Eye (tissue), 1 donor: ENCODE data around the gene SMIM24.
"Not testable (repeated sequence)": the region's sequence is repeated elsewhere in the genome, so short reads cannot be mapped to it uniquely, and the experiment has no call there.

Experiments used
- DNase-seq: peaks from one replicate; pipeline ENCODE4 v3.0.0-alpha.2; 2015

Gene SMIM24

GRCh38 chr19:3454656-3455392 is 25.5 kb downstream of the SMIM24 start:
- no peak for DNase-seq

DNA sequence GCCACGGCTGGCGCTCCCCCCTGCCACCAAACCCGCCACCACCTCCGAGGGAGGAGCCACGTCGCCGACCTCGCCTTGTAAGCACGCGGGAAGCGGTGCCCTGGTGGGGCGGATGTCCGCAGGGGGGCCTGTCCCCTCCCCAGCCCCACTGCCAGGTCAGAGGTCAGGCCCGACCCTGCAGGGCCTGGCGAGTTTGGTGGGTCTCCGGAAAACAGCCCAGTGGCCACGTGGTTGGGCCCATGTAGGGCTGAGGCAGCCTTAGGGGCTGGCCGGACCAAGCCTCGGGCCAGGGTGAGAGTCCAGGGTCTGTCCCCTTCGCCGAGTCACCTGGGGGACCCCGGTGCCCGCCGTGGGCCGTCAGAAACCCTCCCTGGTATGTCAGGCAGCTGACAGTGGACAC is 26.5 kb downstream of the SMIM24 start:
- no peak for DNase-seq

- not testable (repeated sequence) for DNase-seq
Observed at GRCh38 chr19:3452942-3453214, 27.4 kb downstream of the SMIM24 start.

DNA sequence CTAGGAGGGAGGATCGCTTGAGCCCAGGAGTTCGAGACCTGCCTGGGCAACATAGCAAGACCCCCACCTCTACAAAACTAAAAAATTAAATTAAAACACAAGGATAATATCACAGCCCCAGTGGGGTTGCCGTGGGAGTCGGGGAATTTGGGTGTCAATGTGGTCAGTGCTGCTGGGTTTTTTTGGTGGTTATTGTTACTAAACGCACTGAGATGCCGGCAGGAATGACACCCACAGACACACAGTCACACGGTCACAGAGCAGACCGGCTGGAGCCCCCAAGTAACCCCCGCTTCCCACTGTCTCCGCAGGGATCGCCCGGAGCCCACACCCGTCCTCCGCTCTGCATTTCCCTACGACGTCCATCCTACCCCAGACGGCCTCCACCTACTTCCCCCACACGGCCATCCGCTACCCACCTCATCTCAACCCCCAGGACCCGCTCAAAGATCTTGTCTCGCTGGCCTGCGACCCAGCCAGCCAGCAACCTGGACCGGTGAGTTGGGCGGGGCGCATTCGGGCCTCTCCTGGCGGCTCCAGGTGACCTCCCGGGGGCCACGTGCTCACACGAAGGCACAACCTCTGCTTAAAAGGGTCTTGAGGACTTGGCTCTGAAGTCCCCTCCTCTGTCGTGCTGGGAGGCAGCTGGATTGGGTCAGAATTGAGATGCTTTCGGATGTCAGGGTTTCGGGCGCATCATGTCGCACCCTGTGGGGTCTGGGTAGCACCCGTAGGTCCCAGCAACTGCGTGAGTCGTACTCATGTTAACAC is 28.0 kb downstream of the SMIM24 start:
- DNase-seq: no peak

GRCh38 chr19:3451451-3451866 is 28.9 kb downstream of the SMIM24 start:
- no peak for DNase-seq

DNA sequence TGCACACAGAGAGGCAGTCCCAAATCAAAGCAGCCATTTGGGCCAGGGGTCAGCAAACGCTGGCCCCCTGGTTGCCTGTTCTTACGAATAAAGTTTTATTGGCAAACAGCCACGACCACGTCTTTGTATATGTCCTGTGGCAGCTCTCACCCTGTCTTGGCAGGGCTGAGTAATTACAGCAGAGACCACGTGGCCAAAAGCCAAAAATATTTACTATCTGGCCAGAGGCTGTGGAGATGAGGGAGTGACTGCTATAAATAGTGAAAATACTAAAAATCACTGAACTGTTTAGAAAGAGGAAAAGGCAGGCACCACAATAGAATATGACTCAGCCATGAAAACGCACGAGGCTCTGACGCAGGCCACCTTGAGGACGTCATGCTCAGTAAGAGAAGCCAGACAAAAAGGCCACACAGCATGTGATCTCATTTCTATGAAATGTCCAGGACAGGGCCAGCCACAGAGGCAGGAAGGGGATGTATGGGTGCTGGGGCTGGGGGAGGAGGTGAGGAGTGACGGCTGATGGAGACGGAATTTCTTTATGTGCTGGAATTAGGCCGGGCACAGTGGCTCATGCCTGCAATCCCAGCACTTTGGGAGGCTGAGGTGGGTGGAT is 29.4 kb downstream of the SMIM24 start:
- DNase-seq: peak; percentile 34

DNA sequence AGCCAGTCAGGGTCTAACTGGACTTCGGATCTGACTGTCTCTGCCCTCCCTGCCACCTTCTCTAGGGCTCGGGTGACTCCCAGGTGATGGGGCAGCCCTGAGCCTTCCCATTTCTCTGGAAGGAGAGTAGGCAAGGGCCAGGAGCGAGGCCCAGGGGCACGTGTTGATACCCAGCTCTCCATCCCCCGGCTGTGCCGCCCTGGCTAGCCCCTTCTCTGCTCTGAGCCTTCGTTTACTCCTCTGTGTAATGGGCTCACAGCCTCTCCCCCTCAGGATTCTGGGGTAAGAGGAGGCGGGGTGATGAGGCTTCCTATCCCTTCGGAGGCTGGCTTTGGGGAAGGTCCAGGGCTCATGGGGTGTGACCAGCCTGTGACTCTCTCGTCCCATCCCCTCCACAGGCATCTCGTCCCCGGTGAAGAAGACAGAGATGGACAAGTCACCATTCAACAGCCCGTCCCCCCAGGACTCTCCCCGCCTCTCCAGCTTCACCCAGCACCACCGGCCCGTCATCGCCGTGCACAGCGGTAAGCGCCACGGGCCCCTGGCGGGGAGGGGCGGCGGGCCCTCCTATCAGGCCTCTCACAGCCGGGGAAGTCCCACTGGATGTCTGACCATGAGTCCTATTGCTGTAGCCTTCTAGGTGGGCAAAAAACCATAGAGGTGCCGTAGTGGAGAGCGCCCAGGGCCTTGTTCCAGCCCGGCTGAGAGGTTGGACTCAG is 31.6 kb downstream of the SMIM24 start:
- no peak for DNase-seq

DNA sequence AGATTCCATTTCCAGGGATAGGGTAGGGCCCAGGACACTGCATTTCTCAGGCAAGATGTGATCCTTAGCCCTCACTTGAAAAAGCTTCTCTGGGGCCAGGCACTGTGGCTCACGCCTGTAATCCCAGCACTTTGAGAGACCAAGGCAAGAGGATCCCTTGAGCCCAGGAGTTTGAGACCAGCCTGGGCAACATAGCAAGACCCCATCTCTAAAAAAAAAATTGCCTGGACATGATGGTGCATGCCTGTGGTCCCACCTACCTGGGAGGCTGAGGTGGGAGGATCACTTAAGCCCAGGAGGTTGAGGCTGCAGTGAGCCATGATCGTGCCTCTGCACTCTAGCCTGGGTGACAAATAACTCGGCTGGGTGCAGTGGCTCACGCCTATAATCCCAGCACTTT is 33.7 kb downstream of the SMIM24 start:
- DNase-seq: not testable (repeated sequence)

DNA sequence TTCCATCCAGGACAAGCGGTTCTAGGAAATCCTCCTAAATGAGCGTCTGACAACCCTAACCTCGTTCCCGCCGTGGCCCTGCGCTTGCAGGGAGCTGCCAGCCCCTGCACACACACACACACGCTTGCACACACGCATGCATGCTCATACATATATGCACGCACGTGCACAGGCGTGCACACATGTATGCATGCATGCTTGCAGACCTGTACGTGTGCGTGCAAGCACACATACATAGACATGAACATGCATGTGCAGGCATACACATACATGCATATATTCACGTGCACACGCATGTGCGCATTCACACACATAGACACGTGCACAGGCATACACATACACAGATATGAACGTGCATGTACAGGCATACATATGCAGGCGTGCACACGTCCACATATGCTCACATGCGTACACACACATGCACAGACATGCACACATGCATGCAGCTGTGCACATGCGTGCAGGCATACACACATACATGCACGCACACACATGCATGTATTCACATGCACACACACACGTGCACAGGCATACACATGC is 35.6 kb downstream of the SMIM24 start:
- DNase-seq: no peak

DNA sequence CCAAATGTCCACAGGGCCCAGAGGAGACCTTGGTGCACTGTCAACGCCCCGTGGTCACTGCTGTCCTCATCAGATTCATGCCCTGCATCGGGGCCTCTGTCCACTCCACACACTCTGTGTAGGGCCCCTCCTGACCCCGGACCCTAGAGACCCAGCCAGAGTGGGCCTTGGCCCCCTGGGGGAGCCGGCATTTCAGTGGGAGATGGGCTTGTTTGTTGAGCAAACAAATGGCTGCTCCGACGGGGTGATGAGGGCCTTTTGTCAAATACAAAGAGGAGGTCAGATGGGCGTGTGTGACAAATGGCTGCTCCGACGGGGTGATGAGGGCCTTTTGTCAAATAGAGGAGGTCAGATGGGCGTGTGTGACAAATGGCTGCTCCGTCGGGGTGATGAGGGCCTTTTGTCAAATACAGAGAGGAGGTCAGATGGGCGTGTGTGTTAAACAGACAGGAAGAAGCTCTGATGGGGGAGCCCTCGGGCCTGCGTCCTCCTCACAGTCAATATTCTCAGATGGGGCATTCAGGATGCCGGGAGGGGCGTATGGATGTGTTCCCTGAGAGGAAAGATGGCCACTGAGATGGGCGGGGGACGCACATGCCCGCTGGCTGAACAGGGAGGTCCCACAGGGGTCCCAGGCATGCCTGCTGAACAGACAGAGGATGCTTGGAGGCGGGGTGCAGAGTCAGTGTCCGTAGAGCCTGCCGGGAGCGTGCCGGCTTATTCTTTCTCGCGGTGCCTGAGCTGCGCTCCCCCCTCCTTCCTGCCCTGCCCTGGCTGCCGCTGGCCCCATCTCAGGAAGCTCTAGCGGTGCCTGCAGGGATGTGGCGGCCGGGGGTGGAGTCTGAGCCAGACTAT is 36.3 kb downstream of the SMIM24 start:
- DNase-seq: peak; percentile 86

- no peak for DNase-seq
Observed at GRCh38 chr19:3442487-3443071, 37.7 kb downstream of the SMIM24 start.

GRCh38 chr19:3441986-3442329 is 38.4 kb downstream of the SMIM24 start:
- DNase-seq: no peak

- peak; percentile 71 for DNase-seq
Observed at GRCh38 chr19:3441089-3441985, 39.0 kb downstream of the SMIM24 start.

DNA sequence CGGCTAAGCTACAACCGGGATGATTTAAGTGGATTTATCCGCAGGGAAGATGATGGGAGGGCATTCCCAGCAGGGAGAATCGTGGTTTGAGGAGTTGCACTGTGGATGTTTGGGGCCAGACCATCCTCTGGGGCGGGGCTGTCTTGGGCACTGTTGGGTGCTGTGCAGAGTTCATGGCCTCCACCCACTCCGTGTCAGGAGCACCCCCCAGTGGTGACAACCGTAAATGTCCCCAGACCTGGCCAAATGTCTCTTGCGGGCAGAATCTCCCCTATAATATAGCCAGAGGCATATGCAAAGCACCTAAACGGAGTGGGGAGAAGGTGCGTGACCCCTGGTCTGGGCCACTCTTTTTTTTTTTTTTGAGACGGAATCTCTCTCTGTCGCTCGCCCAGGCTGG is 40.2 kb downstream of the SMIM24 start:
- DNase-seq: no peak

- DNase-seq: peak; percentile 98
Observed at GRCh38 chr19:3434630-3435553, 45.4 kb downstream of the SMIM24 start.

DNA sequence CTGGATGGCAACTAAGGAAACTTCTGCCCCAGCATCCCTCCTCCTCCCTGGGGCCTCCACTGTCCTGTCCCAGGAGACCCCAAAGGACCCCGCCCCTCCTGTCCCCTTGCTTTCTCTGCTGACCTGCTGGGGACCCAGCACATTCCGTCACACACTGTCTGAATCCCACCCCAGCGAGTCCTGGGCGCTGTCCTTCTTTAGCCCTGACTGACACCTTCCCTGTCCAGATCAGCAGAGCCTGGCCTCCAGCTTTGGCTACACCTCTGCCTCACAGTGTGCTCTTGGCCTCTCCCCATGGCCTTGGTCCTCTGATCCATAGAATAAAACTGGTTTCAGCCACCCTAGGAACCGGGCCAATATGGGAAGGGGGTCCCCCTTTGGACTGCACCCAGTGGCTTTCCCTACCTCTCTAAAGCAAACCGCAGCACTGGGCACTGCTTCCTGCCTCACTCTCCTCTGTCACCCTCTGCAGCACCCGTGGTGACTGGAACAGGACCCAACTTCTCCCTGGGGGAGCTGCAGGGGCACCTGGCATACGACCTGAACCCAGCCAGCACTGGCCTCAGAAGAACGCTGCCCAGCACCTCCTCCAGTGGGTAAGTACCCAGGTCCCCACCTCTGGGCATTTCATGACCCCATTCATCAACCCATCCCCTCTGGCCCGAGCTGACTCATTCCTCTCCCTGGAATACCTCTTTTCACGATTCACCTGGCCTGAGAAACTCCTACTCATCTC is 46.4 kb downstream of the SMIM24 start:
- no peak for DNase-seq

DNA sequence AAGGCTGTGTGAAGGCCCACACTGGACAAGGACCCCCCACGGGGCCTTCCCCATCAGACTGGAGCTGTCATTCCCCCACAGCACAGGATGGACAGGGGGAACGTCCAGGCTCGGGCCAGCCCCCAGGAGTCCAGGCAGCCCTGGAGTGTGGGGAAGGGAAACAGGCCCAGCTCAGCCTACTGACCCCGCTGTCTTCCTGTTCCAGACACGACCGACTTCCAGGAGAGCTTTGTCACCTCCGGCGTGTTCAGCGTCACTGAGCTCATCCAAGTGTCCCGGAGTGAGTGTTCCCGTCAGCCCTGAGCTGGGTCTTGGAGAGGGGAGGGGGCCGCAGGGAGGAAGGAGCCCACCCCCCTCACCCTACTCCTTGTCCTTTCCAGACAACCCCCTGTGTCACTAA is 47.0 kb downstream of the SMIM24 start:
- no peak for DNase-seq

- no peak for DNase-seq
Observed at GRCh38 chr19:3431760-3432397, 48.4 kb downstream of the SMIM24 start.

- not testable (repeated sequence) for DNase-seq
Observed at GRCh38 chr19:3430366-3430680, 50.0 kb downstream of the SMIM24 start.
